DMS79 treated with DMSO at 0.1 percent for 48 hours (cell line): ENCODE measurements around the gene STARD3.

Experiments
- DNase-seq: peaks from one replicate; lab custom pipeline; 2025; lab: John Stamatoyannopoulos, UW

STARD3 gene

GRCh38 chr17:39660397-39661385 is 23.7 kb downstream of the STARD3 start:
- DNase-seq = no peak

GRCh38 chr17:39661744-39662541 is 25.0 kb downstream of the STARD3 start:
- DNase-seq = no peak

GRCh38 chr17:39662551-39663339 is 25.8 kb downstream of the STARD3 start:
- no peak for DNase-seq

- no peak for DNase-seq
Measured at GRCh38 chr17:39663340-39663687, 26.4 kb downstream of the STARD3 start.

- DNase-seq = no peak
Measured at GRCh38 chr17:39663688-39664580, 27.0 kb downstream of the STARD3 start.

- DNase-seq = no peak
Measured at GRCh38 chr17:39664581-39665561, 27.9 kb downstream of the STARD3 start, which contains the start of gene TCAP. Gene TCAP, plus strand, starts transcription at chr17:39665349. Its CDS starts 11 bp downstream, at chr17:39665360.

- no peak for DNase-seq
Measured at GRCh38 chr17:39665642-39666224, 28.8 kb downstream of the STARD3 start.

- no peak for DNase-seq
Measured at GRCh38 chr17:39666231-39666600, 29.3 kb downstream of the STARD3 start.

GRCh38 chr17:39666601-39667261 is 29.8 kb downstream of the STARD3 start:
- no peak for DNase-seq

GRCh38 chr17:39667262-39667944 is 30.5 kb downstream of the STARD3 start:
- no peak for DNase-seq

- peak; percentile 42 for DNase-seq
Measured at GRCh38 chr17:39667945-39668924, 31.3 kb downstream of the STARD3 start, which contains the start of gene PNMT. Gene PNMT, plus strand, starts transcription at chr17:39668453. Its CDS starts 23 bp downstream, at chr17:39668476.

- DNase-seq = no peak
Measured at GRCh38 chr17:39669897-39670735, 33.2 kb downstream of the STARD3 start.

GRCh38 chr17:39670746-39671145 is 33.8 kb downstream of the STARD3 start:
- DNase-seq = no peak

- no peak for DNase-seq
Measured at GRCh38 chr17:39671651-39672521, 34.9 kb downstream of the STARD3 start.
